ENCODE results near the gene PDZRN4.
A peak's percentile ranks its signal among the peaks of the same experiment; 100 is the strongest.
"Not testable (repeated sequence)": the region's sequence is repeated elsewhere in the genome, so short reads cannot be mapped to it uniquely, and the experiment has no call there.

Gene PDZRN4

GRCh38 chr12:41577995-41578394 is 389.9 kb downstream of the PDZRN4 start:
- DNase-seq = no peak

GRCh38 chr12:41585784-41586183 is 397.7 kb downstream of the PDZRN4 start:
- no peak for DNase-seq

- no peak for DNase-seq
Measured at GRCh38 chr12:41587574-41587973, 399.5 kb downstream of the PDZRN4 start.

- no peak for DNase-seq
Measured at GRCh38 chr12:41589878-41590277, 401.8 kb downstream of the PDZRN4 start.

- no peak for DNase-seq
Measured at GRCh38 chr12:41596190-41596589, 408.1 kb downstream of the PDZRN4 start.

GRCh38 chr12:41604830-41605229 is 416.7 kb downstream of the PDZRN4 start:
- DNase-seq = peak; percentile 4

- no peak for DNase-seq
Measured at GRCh38 chr12:41605545-41606305, 417.6 kb downstream of the PDZRN4 start.

- DNase-seq = no peak
Measured at GRCh38 chr12:41606468-41607445, 418.6 kb downstream of the PDZRN4 start.

- no peak for DNase-seq
Measured at GRCh38 chr12:41612892-41613557, 424.9 kb downstream of the PDZRN4 start.

- DNase-seq = not testable (repeated sequence)
Measured at GRCh38 chr12:41615174-41615573, 427.1 kb downstream of the PDZRN4 start.

GRCh38 chr12:41619705-41620104 is 431.6 kb downstream of the PDZRN4 start:
- no peak for DNase-seq

- peak; percentile 23 for DNase-seq
Measured at GRCh38 chr12:41621291-41621690, 433.2 kb downstream of the PDZRN4 start.
